Stomach (tissue), 4 donors: ENCODE data around the gene MAN1A1.

Experiments
- EP300 ChIP-seq: sonication (generic); formaldehyde crosslinking; IDR thresholded peaks from one replicate; pipeline ENCODE4 v1.6.1; 2017; ENCODE audit warnings: antibody characterized with exemption
- POLR2A ChIP-seq, 4 donors: fragments of 450-650 bp; IDR thresholded peaks; one replicate each; pipeline ENCODE4 v1.6.1; 2016; ENCODE audit warnings: antibody characterized with exemption in 4 of 4, control low read depth in 2 of 4, mild to moderate bottlenecking in 1 of 4, moderate library complexity in 1 of 4
- POLR2AphosphoS5 ChIP-seq, 3 donors: sonication (generic); formaldehyde crosslinking; IDR thresholded peaks; one replicate each; pipeline ENCODE4 v1.6.1; 2016; ENCODE audit warnings: antibody characterized with exemption in 3 of 3
- TF ChIP-seq, protein P1 (sequence below), 7 experiments: fragments of 450-650 bp in 4 of 7; fragments of 200-600 bp in 3 of 7; sonication (generic) in 3 of 7; IDR thresholded peaks; one replicate each; pipeline ENCODE4 v1.5.1; 2016 to 2019; ENCODE audit warnings: antibody characterized with exemption in 7 of 7, control low read depth in 2 of 7, mild to moderate bottlenecking in 1 of 7

DNA sequence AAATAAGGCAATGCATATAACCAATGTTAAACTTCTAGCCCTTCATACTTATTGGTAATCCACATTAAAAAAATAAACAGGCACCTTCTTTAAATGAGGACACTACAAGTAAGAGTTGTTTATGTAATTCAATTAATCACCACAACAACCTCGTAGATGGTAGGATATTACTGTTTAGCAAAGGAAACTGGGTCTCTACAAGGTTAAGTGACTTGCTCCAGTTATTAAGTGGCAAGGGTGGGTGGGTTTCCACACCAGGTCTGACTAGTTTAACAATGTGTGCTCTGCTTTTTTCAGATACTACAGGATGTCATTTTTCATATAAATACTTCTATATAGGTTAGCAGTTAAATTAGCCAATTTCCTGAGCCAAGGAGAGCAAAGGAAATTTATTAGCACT is 129.1 kb downstream of the MAN1A1 start:
- TF ChIP-seq, protein P1, sequence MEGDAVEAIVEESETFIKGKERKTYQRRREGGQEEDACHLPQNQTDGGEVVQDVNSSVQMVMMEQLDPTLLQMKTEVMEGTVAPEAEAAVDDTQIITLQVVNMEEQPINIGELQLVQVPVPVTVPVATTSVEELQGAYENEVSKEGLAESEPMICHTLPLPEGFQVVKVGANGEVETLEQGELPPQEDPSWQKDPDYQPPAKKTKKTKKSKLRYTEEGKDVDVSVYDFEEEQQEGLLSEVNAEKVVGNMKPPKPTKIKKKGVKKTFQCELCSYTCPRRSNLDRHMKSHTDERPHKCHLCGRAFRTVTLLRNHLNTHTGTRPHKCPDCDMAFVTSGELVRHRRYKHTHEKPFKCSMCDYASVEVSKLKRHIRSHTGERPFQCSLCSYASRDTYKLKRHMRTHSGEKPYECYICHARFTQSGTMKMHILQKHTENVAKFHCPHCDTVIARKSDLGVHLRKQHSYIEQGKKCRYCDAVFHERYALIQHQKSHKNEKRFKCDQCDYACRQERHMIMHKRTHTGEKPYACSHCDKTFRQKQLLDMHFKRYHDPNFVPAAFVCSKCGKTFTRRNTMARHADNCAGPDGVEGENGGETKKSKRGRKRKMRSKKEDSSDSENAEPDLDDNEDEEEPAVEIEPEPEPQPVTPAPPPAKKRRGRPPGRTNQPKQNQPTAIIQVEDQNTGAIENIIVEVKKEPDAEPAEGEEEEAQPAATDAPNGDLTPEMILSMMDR (IDR thresholded peaks at IDR 0.05) = no peak
- no peak for TF ChIP-seq POLR2AphosphoS5 (IDR thresholded peaks at IDR 0.05)
- no peak for TF ChIP-seq POLR2A (IDR thresholded peaks at IDR 0.05)
- TF ChIP-seq EP300 = no peak
